Right forelimb (tissue), 1 donor: ENCODE results near the gene ALG2.
"Not testable (repeated sequence)": the region's sequence is repeated elsewhere in the genome, so short reads cannot be mapped to it uniquely, and the experiment has no call there.

ENCODE experiments used
- DNase-seq: peaks from one replicate; pipeline ENCODE4 v3.0.0-alpha.2; 2018

ALG2 gene

DNA sequence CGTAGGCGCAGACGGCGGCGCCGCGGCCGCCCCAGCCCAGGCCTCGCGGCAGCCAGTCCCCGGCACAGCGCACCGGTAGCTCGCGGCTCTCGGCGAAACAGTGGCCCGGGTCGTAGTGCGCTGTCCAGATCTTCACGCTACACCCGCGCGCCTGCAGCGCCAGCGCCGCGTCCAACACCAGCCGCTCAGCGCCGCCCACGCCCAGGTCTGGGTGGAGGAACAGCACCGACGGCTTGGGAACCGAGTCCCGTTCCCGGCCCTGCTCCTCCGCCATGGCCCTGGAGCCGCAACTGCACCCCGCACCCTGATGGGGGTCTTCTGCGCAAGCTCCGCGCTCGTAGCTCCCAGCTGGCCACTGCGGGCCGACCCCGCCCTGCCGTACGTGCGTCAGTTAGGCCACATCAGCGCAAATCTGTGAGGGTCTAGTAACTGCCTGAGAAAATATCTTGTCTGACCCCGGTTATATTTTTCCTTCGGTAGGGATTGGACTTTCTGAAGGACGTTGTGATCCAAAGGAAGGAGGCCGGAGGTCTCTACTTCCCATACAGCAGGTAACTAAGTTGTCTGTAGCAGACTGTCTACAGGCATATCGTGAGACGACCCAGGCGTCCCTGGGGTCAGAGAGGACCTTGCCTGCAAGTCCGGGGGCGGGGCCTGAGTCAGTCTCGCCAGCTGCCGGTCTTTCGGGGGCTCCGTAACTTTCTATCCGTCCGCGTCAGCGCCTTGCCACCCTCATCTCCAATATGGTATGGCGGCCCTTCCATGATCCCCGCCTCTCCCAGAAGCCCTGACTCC lies at the start of gene ALG2, which contains the start of gene SEC61B:
Gene ALG2 (minus strand): TSS at position 322 of the 795 bp plus-strand sequence. CDS start 48 bp downstream, at position 274.
Gene SEC61B (plus strand): TSS at position 662 of the 795 bp plus-strand sequence. CDS start 82 bp downstream, at position 744.
- peak; percentile 97 for DNase-seq

- no peak for DNase-seq
These were observed 48.7 kb upstream of the ALG2 start for GRCh38 chr9:99270491-99270890.

- DNase-seq = no peak
These were observed 47.7 kb upstream of the ALG2 start for GRCh38 chr9:99269416-99269815.

DNA sequence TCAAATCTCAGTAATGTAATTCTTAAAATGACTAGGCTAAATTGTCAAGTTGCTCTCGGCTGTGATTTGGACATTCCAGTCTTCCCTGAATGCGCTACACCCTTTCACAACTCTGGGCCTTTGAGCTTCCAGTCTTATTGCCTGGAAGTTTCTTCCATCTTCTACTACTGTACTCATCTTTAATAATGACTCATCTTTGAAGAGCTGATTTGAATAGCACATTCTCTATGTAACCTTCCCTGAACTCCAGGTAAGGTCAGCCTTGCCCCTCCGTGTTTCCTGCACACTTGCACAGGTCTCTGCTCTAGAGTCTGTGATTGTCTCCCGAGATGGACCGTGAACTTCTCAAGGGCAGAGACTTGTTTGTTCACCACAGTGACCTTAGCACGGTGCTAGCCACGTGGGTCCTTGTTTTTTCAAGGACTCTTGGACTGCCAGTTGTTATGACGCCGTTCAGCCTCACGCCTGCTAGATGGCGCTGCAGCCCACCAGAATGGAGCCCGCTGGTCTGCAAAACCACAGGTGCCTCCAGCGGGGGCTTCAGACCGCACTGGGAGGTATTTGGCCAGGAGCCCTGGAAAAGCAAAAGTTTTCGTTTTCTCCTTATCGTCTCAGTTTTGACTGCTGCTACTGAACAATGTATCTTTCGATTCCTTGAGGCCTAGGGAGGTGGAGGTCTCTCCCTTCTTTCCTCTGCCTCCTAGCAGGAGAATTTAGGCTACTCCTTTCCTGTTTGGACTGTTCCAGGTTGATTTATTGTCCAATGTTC lies 44.7 kb upstream of the ALG2 start:
- peak; percentile 80 for DNase-seq

- no peak for DNase-seq
These were observed 43.9 kb upstream of the ALG2 start for GRCh38 chr9:99265691-99266090.

DNA sequence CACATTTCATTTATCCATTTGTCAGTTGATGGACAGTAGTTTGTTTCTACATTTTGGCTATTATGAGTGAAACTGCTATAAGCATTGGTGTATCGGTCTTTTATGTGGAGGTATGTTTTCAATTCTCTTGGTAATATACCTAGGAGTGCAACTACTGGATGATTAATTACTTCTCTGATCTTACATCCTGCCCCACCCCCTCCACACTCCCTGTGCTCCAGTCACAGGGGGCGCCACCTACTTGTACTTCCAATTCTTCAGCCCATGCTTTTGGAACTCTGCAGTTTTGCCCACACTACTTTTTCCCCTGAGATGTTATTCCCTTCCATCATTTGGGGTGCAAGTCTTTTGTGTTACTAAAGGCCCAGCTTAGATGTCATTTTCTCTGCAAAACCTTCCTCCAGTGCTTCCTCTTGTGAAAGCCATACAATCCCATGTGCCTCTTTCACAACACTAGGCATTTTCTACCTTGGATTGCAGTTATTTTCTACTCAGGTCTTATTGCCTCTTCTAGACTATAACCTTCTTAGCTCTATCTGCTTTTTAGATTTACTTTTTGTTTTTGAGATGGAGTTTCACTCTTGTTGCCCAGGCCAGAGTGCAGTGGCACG lies 42.4 kb upstream of the ALG2 start:
- no peak for DNase-seq

DNA sequence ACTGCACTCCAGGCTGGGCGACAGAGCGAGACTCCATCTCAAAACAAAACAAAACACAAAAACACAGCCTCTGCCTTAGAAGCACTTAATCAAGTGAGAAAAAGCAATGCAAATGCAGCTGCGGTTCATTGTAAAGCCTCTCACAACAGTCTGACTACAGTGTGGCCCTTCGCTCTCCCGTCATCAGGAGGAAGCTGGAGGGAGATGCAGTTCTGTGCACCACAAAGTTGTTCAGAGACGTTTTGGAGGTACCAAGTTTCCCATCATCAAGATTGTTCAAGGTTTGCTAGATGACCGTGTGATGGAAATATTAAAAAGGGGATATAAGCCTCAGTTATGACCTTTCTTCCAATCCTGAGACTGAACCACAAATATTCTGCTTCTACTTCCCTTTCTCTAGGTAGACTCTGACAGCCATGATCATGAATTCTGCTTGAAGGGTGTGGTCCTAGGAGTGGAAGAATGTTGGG lies 41.2 kb upstream of the ALG2 start:
- DNase-seq = no peak

GRCh38 chr9:99261923-99262322 lies 40.2 kb upstream of the ALG2 start:
- no peak for DNase-seq

DNA sequence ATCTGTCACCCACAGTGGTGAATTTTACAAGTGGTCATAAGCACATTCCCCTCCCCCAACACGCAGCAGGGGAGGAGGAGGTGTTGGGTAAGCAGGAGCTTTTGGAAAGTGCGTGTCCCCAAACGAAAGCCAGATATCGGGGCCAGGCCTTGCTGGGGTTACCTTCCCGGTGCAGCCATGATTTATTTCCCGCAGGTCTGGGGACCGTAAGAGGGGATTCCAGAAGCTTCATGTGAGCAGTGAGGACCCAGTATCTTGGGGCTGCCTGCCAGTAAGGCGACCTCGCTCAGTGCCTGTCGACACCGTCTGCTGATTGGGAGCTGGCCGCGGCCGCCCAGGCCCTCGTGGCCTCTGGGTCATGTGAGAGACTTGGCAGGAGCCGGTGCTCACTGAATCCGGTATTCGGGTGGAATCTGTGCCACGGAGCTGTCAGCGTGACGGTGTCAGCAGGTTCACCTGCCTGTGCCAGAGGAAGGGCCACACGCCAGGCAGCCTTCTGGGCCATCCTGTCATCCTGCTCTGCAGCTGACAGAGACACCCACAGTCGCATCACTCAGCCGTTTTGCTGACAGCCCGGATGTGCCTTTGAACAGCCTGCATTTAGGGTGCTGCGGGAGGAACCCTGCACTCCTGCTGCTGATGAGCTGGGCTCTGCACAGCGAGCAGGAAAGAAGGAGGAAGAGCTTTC lies 37.6 kb upstream of the ALG2 start:
- peak; percentile 75 for DNase-seq

- no peak for DNase-seq
These were observed 36.1 kb upstream of the ALG2 start for GRCh38 chr9:99257723-99258389.

- DNase-seq = no peak
These were observed 33.9 kb upstream of the ALG2 start for GRCh38 chr9:99255651-99256050.

- DNase-seq = no peak
These were observed 32.2 kb upstream of the ALG2 start for GRCh38 chr9:99253772-99254431.

- DNase-seq = no peak
These were observed 31.4 kb upstream of the ALG2 start for GRCh38 chr9:99253134-99253533.

GRCh38 chr9:99251157-99251556 lies 29.4 kb upstream of the ALG2 start:
- DNase-seq = no peak

GRCh38 chr9:99249619-99250018 lies 27.9 kb upstream of the ALG2 start:
- DNase-seq = no peak

GRCh38 chr9:99244344-99245260 lies 22.9 kb upstream of the ALG2 start:
- no peak for DNase-seq

- no peak for DNase-seq
These were observed 19.4 kb upstream of the ALG2 start for GRCh38 chr9:99241106-99241505.

- no peak for DNase-seq
These were observed 17.8 kb upstream of the ALG2 start for GRCh38 chr9:99239341-99240060.

- DNase-seq = no peak
These were observed 16.6 kb upstream of the ALG2 start for GRCh38 chr9:99238331-99238730.

DNA sequence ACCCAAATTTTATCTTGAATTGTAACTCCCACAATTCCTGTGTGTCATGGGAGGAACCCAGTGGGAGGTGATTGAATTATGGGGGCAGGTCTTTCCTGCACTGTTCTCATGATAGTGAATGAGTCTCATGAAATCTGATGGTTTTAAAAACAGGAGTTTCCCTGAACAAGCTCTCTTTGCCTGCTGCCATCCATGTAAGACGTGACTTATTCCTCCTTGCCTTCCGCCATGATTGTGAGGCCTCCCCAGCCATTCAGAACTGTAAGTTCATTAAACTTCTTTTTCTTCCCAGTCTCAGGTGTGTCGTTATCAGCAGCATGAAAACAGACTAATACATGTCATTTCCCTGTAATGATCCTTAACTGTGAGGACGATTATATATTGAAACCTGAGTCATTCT lies 16.1 kb upstream of the ALG2 start:
- not testable (repeated sequence) for DNase-seq
